Activated naive CD8-positive, alpha-beta T cell (primary cell): ENCODE data around the gene EHD3.
"Not testable (repeated sequence)": the region's sequence is repeated elsewhere in the genome, so short reads cannot be mapped to it uniquely, and the experiment has no call there.

Experiments
- H3K27ac Mint-ChIP-seq: one replicate; pipeline ENCODE4 v1.8.0; 2021; ENCODE audit warnings: mixed read lengths
- H3K27me3 Mint-ChIP-seq: one replicate; pipeline ENCODE4 v1.8.0; 2021; ENCODE audit warnings: mixed read lengths
- H3K36me3 Mint-ChIP-seq: one replicate; pipeline ENCODE4 v1.8.0; 2021; ENCODE audit warnings: mixed read lengths
- H3K4me1 Mint-ChIP-seq: one replicate; pipeline ENCODE4 v1.8.0; 2021; ENCODE audit warnings: low read depth, mixed read lengths
- H3K4me3 Mint-ChIP-seq: one replicate; pipeline ENCODE4 v1.8.0; 2021; ENCODE audit warnings: mild to moderate bottlenecking, mixed read lengths
- H3K9me3 Mint-ChIP-seq: one replicate; pipeline ENCODE4 v1.8.0; 2021; ENCODE audit warnings: low read depth, mixed read lengths

Gene EHD3

GRCh38 chr2:31270131-31270530, 36.2 kb downstream of the EHD3 start:
- Mint-ChIP-seq H3K9me3 (no peaks in the 10 kb centered on the region), H3K36me3 (peaks cover 3% of the 10 kb centered on the region), H3K4me3 (no peak overlapping the region), H3K27me3 (peaks cover 6% of the 10 kb centered on the region), H3K27ac (no peak overlapping the region), H3K4me1 (no peaks in the 10 kb centered on the region)

DNA sequence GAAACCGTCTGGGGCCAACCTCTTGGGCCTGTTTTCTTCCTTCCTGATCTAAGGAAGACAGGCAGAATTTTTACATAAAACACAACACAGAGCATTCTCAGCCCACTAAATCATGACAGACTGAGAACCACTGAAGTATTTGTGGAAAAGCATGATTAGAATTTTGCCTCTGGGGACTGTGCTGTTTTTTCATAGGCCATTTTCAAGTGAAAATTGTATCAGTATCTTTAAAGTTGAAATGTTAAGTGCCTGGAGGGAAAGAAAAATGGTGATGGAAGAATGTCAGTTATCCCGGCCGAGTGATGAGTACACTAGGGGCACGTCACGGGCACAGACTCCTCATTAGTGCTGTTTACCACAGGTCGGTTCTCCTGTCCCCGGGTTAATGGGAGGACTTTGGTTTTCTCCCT, 36.9 kb downstream of the EHD3 start:
- Mint-ChIP-seq H3K27me3 (peaks cover 11% of the 10 kb centered on the region), H3K9me3 (no peaks in the 10 kb centered on the region), H3K36me3 (peaks cover 3% of the 10 kb centered on the region), H3K4me3 (no peak overlapping the region), H3K27ac (no peak overlapping the region), H3K4me1 (no peaks in the 10 kb centered on the region)

DNA sequence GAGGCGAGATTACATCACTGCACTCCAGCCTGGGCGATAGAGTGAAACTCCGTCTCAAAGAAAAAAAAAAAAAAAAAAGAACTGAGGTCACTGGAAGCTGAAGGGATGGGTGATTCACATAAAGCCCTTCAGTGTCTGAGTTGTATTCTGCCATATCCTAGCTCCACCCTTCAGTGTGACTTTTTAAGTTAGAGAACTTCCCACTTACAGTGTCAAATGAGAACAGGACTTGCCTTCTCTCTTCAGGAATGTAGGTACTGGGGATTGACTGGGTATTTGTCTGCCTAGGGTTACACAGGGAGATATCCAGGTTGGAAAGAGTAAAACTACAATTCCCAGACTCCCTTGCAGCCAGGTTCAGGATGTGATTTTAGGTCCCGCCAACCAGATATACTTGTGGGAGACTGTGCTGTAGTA, 37.9 kb downstream of the EHD3 start:
- Mint-ChIP-seq H3K36me3 (peaks cover 3% of the 10 kb centered on the region), H3K4me1 (no peaks in the 10 kb centered on the region), H3K27ac (no peak overlapping the region), H3K27me3 (peaks cover 15% of the 10 kb centered on the region), H3K9me3 (no peaks in the 10 kb centered on the region), H3K4me3 (no peak overlapping the region)

- H3K36me3 Mint-ChIP-seq = no peaks in the 10 kb centered on the region
- no peak overlapping the region for H3K4me3 Mint-ChIP-seq
- no peaks in the 10 kb centered on the region for H3K9me3 Mint-ChIP-seq
- no peaks in the 10 kb centered on the region for H3K4me1 Mint-ChIP-seq
- no peak overlapping the region for H3K27ac Mint-ChIP-seq
- peaks cover 15% of the 10 kb centered on the region for H3K27me3 Mint-ChIP-seq
These were observed 40.6 kb downstream of the EHD3 start for GRCh38 chr2:31274401-31275075.

DNA sequence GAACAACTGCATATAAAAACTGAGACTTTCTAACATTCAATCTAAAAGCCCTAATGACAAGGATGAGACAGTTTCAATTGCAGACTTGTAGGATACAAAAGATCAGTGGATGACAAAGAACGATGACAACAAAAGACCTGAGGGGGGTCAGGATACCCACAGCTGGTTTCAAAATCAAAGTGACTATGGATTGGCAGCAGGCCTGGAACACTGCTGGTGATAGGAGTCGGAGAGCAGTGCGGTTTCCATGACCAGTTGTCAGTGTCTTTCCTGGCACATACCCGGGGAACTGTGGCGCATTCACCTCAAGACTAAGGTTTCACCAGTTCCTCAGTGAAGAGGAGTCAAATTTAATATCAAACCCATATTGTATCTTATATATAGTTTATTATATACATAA, 42.0 kb downstream of the EHD3 start:
- Mint-ChIP-seq H3K36me3 (no peaks in the 10 kb centered on the region), H3K27ac (no peak overlapping the region), H3K27me3 (peaks cover 15% of the 10 kb centered on the region), H3K4me1 (no peaks in the 10 kb centered on the region), H3K9me3 (no peaks in the 10 kb centered on the region), H3K4me3 (no peak overlapping the region)

DNA sequence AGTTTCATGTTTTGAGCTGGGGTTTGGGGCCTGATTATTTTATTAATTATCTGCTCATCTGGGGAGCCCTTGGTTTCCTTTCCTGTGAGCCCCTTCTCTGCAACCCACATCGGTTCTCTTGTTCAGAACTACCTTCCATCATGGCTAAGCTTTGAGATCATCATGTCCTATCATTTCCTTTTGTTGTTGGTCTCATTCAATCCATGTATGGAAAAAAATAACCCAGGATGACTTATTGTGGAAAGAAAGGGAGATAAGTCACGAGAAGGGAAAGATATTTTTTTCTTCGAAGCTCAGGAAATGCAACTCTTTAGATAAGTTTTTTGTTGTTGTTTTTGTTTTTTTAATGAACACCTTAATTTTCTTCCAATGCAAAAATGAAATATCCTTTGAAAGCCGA, 43.7 kb downstream of the EHD3 start:
- no peaks in the 10 kb centered on the region for H3K9me3 Mint-ChIP-seq
- H3K4me3 Mint-ChIP-seq = no peak overlapping the region
- no peak overlapping the region for H3K27ac Mint-ChIP-seq
- no peaks in the 10 kb centered on the region for H3K4me1 Mint-ChIP-seq
- H3K36me3 Mint-ChIP-seq = no peaks in the 10 kb centered on the region
- peaks cover 15% of the 10 kb centered on the region for H3K27me3 Mint-ChIP-seq

DNA sequence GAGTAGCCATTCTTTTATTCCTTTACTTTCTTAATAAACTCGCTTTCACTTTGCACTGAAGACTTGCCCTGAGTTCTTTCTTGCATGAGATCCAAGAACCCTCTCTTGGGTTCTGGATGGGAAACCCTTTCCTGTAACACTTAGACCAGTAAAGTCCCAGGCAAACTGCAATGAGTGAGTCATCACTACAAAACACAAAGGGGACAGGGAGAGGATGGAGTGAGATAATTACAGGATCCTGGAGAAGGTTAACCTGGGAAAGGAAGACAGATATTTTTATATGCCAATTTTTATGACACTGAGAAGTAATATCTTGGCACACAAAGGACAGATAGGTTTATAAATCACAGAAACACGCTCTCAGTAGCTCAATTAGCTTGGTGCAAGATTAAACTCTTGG, 48.7 kb downstream of the EHD3 start:
- Mint-ChIP-seq H3K4me1 (no peaks in the 10 kb centered on the region), H3K36me3 (no peaks in the 10 kb centered on the region), H3K27ac (no peak overlapping the region), H3K4me3 (no peak overlapping the region), H3K27me3 (no peaks in the 10 kb centered on the region), H3K9me3 (no peaks in the 10 kb centered on the region)

- not testable (repeated sequence) for H3K9me3 Mint-ChIP-seq, H3K27ac Mint-ChIP-seq, H3K36me3 Mint-ChIP-seq, H3K4me1 Mint-ChIP-seq, H3K4me3 Mint-ChIP-seq, H3K27me3 Mint-ChIP-seq
These were observed 49.4 kb downstream of the EHD3 start for GRCh38 chr2:31283193-31283919.

- Mint-ChIP-seq H3K4me1 (no peaks in the 10 kb centered on the region), H3K27ac (no peak overlapping the region), H3K36me3 (no peaks in the 10 kb centered on the region), H3K27me3 (no peaks in the 10 kb centered on the region), H3K9me3 (no peaks in the 10 kb centered on the region), H3K4me3 (no peak overlapping the region)
These were observed 50.2 kb downstream of the EHD3 start for GRCh38 chr2:31284107-31284506.

DNA sequence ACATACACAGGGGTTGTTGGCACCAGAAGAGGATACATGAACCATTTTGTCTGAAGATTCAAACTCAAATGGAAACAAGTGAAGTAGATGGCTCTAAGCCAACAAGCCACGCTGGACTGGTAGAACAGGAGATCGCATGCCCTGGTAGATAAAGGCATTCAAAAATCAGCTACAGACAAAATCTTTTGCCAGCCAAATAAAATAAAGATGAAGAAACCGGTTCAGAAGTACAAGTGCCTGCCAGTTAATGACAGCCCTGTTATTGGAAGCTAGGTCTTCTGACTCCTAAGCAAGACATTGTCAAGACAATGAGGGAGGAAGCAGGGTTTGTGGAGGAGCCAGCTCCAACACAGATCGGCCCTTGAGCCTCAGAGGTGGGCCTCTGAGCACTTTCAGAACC, 52.3 kb downstream of the EHD3 start:
- Mint-ChIP-seq H3K4me3 (no peak overlapping the region), H3K9me3 (no peaks in the 10 kb centered on the region), H3K27ac (no peak overlapping the region), H3K4me1 (no peaks in the 10 kb centered on the region), H3K36me3 (no peaks in the 10 kb centered on the region), H3K27me3 (no peaks in the 10 kb centered on the region)

GRCh38 chr2:31286961-31287550, 53.1 kb downstream of the EHD3 start:
- H3K9me3 Mint-ChIP-seq = no peaks in the 10 kb centered on the region
- no peak overlapping the region for H3K27ac Mint-ChIP-seq

DNA sequence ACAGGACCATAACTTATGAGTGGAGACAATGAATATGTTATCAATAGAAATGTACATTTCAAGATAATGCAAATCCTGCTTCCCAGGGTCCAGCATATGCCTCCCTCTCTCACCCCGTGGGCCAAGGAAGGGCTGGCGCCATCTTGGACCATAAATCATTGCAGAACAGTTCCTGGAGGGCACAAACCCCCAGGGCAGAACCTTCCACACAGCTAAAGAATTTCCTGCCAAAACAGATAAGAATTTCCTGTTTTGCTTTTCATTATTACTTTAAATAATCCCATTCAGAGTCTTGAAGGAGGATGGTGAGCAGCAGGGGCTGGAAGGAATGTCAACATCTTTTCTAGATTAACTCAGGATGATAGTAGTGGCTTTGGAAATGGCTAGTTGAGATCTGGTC, 53.7 kb downstream of the EHD3 start:
- no peaks in the 10 kb centered on the region for H3K36me3 Mint-ChIP-seq
- no peak overlapping the region for H3K4me3 Mint-ChIP-seq
- no peaks in the 10 kb centered on the region for H3K9me3 Mint-ChIP-seq
- H3K27ac Mint-ChIP-seq = no peak overlapping the region
- no peaks in the 10 kb centered on the region for H3K4me1 Mint-ChIP-seq
- no peaks in the 10 kb centered on the region for H3K27me3 Mint-ChIP-seq

More at GRCh38 chr2:31286961-31287550, 53.1 kb downstream of the EHD3 start:
- H3K27me3 Mint-ChIP-seq = no peaks in the 10 kb centered on the region
- H3K36me3 Mint-ChIP-seq = no peaks in the 10 kb centered on the region
- no peaks in the 10 kb centered on the region for H3K4me1 Mint-ChIP-seq
- no peak overlapping the region for H3K4me3 Mint-ChIP-seq

- H3K4me1 Mint-ChIP-seq = peaks cover 3% of the 10 kb centered on the region
These were observed 60.2 kb downstream of the EHD3 start for GRCh38 chr2:31294196-31294595.

GRCh38 chr2:31296641-31297287, 62.8 kb downstream of the EHD3 start:
- no peak overlapping the region for H3K4me3 Mint-ChIP-seq
- peaks cover 3% of the 10 kb centered on the region for H3K4me1 Mint-ChIP-seq
- H3K27ac Mint-ChIP-seq = no peak overlapping the region
- H3K36me3 Mint-ChIP-seq = no peaks in the 10 kb centered on the region
- H3K27me3 Mint-ChIP-seq = no peaks in the 10 kb centered on the region
- no peaks in the 10 kb centered on the region for H3K9me3 Mint-ChIP-seq

More at GRCh38 chr2:31294196-31294595, 60.2 kb downstream of the EHD3 start:
- Mint-ChIP-seq H3K27ac (no peak overlapping the region), H3K27me3 (no peaks in the 10 kb centered on the region), H3K36me3 (no peaks in the 10 kb centered on the region), H3K4me3 (no peak overlapping the region), H3K9me3 (no peaks in the 10 kb centered on the region)

DNA sequence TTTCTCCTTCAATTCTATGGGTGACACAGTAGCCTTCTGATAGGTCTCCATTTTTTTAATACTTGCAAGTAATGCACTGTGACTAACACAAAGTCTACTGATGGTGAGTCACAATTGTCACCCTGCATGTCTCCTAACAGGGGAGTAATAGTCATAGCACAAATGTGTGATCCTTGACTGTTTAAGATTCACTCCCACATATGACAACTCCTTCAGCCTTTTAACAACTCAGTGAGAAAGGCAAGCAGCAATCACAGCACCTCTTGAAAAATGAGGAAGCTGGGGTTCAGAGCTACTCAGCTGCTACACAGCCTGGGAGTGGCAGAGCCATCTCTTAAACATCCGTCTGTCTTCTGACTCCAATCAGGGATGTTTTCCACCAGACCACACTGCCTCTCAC, 63.8 kb downstream of the EHD3 start:
- Mint-ChIP-seq H3K36me3 (no peaks in the 10 kb centered on the region), H3K27me3 (no peaks in the 10 kb centered on the region), H3K9me3 (no peaks in the 10 kb centered on the region), H3K27ac (peak overlapping the region; percentile 18), H3K4me3 (no peak overlapping the region), H3K4me1 (peaks cover 3% of the 10 kb centered on the region)
